Ectodermal cell (in vitro differentiated cells): Measurements from ENCODE around the gene KCNT2.
A peak's percentile ranks its signal among the peaks of the same experiment; 100 is the strongest.

ENCODE experiments used
- H3K27ac ChIP-seq: 2 replicates; pipeline ENCODE4 v1.7.0; 2013; ENCODE audit warnings: mild to moderate bottlenecking, low read depth, low read length; ENCODE audit not compliant: insufficient read depth, poor library complexity, severe bottlenecking
- H3K27me3 ChIP-seq: 2 replicates; pipeline ENCODE4 v1.7.0; 2013; ENCODE audit warnings: mild to moderate bottlenecking, low read length; ENCODE audit not compliant: insufficient read depth, control insufficient read depth, poor library complexity, severe bottlenecking
- H3K36me3 ChIP-seq: one replicate; pipeline ENCODE4 v1.7.0; 2013; ENCODE audit warnings: low read length; ENCODE audit not compliant: control insufficient read depth, insufficient read depth
- H3K4me1 ChIP-seq: one replicate; pipeline ENCODE4 v1.7.0; 2013; ENCODE audit warnings: low read length; ENCODE audit not compliant: control insufficient read depth, insufficient read depth
- H3K4me3 ChIP-seq: 2 replicates; pipeline ENCODE4 v1.7.0; 2013; ENCODE audit warnings: low read depth, low read length, control low read depth; ENCODE audit not compliant: insufficient read depth
- H3K9me3 ChIP-seq: 2 replicates; pipeline ENCODE4 v1.7.0; 2013; ENCODE audit warnings: mild to moderate bottlenecking, low read length, moderate library complexity; ENCODE audit not compliant: control insufficient read depth
- WGBS, 2 experiments: methylation state at CpG; one replicate each; pipeline ENCODE4 v1.1.7; 2013; ENCODE audit warnings: missing lambda C conversion rate in 2 of 2; 5-methylcytosine and 5-hydroxymethylcytosine counted together

KCNT2 gene

DNA sequence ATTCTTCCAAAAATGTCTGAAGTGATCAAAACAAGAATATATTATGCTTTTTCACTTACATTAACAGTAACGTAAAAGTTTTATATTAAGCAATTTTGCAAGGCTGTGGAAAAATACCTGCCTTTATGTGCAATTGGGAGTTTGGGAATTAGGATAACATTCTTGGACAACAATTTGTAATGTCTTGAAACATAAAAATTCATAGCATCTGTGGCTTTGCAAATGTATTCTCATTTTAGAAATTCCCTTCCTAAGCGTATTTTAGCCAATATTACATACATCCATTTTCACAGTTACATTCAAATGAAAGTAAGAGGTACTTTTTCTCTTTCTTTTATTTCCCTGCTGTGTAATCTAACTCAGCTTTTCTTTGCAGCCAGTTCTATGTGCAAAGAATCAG lies 30.2 kb upstream of the KCNT2 start:
- 100% methylated on average over 1 to 2 of the region's 2 CpGs for WGBS, 2 experiments
- no peaks in the 10 kb centered on the region for H3K9me3 ChIP-seq
- no peaks in the 10 kb centered on the region for H3K27me3 ChIP-seq
- H3K4me1 ChIP-seq, result no peaks in the 10 kb centered on the region
- H3K4me3 ChIP-seq, result no peak overlapping the region
- no peak overlapping the region for H3K27ac ChIP-seq
- no peaks in the 10 kb centered on the region for H3K36me3 ChIP-seq

DNA sequence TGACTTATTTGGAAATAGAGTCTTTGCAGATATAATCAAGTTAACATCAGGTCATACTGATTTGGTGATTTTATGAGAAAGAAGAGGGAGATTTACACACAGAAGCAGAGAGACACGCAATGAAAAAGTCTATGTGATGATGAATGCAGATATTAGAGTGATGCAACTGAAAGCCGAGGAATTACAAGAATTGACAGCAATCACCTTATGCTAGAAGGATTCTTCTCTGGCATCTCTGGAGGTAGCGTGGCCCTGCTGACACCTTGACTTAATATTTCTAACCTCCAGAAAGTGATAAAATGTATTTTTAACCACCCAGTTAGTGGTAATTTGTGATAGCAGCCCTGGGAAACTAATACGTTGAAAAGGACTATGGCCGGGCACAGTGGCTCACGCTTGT lies 29.4 kb upstream of the KCNT2 start:
- H3K36me3 ChIP-seq, result no peaks in the 10 kb centered on the region
- 94 to 96% methylated on average over 6 of the region's 6 CpGs for WGBS, 2 experiments
- no peaks in the 10 kb centered on the region for H3K27me3 ChIP-seq
- H3K4me1 ChIP-seq, result no peaks in the 10 kb centered on the region
- H3K9me3 ChIP-seq, result no peaks in the 10 kb centered on the region
- no peak overlapping the region for H3K4me3 ChIP-seq
- no peak overlapping the region for H3K27ac ChIP-seq

DNA sequence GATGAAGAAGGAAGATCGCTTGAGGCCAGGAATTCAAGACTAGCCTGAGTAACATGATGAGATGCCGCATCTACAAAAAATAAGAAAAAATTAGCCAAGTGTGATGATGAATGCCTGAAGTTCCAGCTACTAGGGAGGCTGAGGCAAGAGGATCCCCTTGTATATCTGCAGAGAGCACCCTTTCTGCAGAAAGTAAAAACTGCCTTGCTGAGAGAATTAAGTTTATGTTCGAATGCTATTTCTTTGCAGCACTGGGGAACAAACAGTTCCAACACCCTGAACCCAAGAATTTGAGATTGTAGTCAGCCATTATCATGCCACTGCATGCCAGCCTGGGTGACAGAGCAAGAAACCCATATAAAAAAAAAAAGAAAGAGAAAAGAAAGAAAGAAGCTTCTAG lies 20.6 kb upstream of the KCNT2 start:
- no peak overlapping the region for H3K4me3 ChIP-seq
- WGBS, 2 experiments, result 91 to 95% methylated on average over 3 of the region's 3 CpGs

DNA sequence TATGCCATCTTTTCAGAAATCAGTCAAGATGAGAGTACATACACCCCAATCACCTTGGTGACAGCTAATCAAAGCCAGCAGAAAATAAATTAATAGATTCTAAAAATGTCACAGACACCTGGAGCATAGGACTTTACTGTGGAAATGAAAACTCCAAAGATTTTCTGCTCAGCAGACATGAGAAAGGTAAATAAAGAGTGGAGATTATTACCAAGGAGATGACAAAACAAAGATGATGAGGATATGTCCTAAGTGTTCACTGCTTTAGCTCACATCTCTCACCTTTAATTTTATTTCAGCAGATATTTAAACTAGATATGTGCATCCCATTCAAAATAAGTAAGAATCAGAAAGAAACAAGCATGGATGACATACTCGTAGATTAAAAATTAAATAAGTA lies 14.8 kb upstream of the KCNT2 start:
- Histone ChIP-seq H3K27ac (no peak overlapping the region), H3K4me3 (no peak overlapping the region), H3K4me1 (no peaks in the 10 kb centered on the region), H3K9me3 (no peaks in the 10 kb centered on the region), H3K36me3 (no peaks in the 10 kb centered on the region), H3K27me3 (no peaks in the 10 kb centered on the region)
- no CpG with 5 or more reads among the region's 1 CpG for WGBS, 2 experiments

More for the DNA sequence above, 20.6 kb upstream of the KCNT2 start:
- H3K27me3 ChIP-seq, result no peaks in the 10 kb centered on the region
- H3K36me3 ChIP-seq, result no peaks in the 10 kb centered on the region
- peaks cover 2% of the 10 kb centered on the region for H3K9me3 ChIP-seq
- no peaks in the 10 kb centered on the region for H3K4me1 ChIP-seq
- no peak overlapping the region for H3K27ac ChIP-seq

DNA sequence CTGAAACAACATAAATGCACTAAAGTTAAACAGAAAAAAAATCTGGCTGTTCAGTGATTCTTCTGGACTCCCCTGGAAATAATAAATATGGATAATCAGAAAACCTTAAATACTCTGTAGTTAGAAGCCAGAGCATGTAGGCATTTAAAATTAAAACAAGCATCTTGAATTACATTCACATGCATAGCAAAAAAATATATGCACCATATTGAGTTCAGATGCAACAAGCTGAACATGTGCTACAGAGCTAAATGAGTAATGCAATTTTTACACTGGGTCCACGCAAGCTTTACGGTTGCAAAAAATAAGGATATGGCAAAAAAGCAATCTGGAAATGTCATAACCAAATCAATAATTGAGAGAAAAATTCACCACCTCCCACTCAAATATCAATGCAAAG lies 11.5 kb upstream of the KCNT2 start:
- Histone ChIP-seq H3K9me3 (no peaks in the 10 kb centered on the region), H3K36me3 (no peaks in the 10 kb centered on the region), H3K4me3 (no peak overlapping the region), H3K4me1 (no peaks in the 10 kb centered on the region), H3K27ac (no peak overlapping the region), H3K27me3 (no peaks in the 10 kb centered on the region)
- WGBS, 2 experiments, result 98 to 100% methylated on average over 2 of the region's 2 CpGs

DNA sequence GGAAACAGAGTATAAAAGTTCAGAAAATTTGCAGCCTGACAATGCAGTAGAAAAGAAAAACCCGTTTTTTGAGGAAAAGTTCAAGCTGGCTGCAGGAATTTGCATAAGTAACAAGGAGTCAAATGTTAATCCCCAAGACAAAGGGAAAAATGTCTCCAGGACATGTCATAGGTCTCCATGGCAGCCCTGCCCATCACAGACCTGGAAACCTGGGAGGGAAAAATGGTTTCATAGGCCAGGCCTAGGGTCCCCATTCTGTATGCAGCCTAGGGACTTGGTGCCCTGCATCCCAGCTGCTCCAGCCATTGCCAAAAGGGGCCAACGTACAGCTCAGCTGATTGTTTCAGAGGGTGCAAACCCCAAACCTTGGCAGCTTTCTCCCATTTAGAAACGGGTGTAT lies 3.6 kb upstream of the KCNT2 start:
- Histone ChIP-seq H3K36me3 (no peaks in the 10 kb centered on the region), H3K9me3 (no peaks in the 10 kb centered on the region), H3K4me3 (no peak overlapping the region), H3K4me1 (peaks cover 5% of the 10 kb centered on the region), H3K27ac (no peak overlapping the region), H3K27me3 (no peaks in the 10 kb centered on the region)
- 78 to 82% methylated on average over 3 of the region's 3 CpGs for WGBS, 2 experiments

DNA sequence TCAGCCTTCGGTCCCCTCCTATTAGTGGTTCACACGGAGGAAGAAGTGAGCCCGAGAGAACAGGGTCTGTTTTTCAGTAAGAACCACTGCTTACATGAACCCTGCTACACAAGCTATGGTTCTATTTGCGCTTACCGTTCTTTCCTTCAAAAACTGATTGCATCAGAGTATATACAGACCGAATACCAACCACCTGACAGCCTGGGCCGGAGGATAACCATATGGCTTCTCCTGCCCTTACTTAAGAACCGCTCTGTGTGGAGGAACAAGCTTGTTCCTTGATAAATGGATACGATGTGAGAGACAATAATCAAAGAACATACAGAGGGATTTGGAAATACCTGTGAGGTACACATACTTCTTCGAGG lies 1.1 kb upstream of the KCNT2 start:
- Histone ChIP-seq H3K36me3 (no peaks in the 10 kb centered on the region), H3K27me3 (no peaks in the 10 kb centered on the region), H3K4me1 (peaks cover 5% of the 10 kb centered on the region), H3K9me3 (no peaks in the 10 kb centered on the region), H3K4me3 (peak overlapping the region; percentile 80), H3K27ac (peak overlapping the region; percentile 95)
- WGBS, 2 experiments, result 36 to 38% methylated on average over 10 of the region's 10 CpGs

DNA sequence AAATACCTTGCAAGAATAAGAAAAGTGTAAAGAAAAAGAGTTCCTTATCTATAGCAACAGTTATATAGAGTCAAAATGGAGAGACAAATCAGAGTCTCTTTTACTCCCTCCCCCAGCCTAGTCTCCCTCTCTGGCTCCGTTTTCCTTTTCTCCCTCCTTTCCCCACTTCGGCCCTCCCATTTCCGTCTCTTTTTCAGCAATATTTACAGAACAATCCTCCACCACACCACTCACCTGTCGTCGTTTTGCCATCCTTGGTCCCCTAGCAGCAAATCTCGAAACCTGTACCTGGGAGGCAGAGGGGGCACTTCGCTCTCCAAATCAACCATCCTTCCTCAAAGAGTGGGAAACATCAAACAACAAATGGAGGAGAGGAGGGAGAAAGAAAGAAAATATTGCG lies 259 bp downstream of the KCNT2 start:
- Histone ChIP-seq H3K4me3 (peak overlapping the region; percentile 80), H3K27me3 (no peaks in the 10 kb centered on the region), H3K4me1 (peaks cover 5% of the 10 kb centered on the region), H3K36me3 (no peaks in the 10 kb centered on the region), H3K27ac (peak overlapping the region; percentile 95), H3K9me3 (no peaks in the 10 kb centered on the region)
- 0% methylated on average over 8 of the region's 8 CpGs for WGBS, 2 experiments

DNA sequence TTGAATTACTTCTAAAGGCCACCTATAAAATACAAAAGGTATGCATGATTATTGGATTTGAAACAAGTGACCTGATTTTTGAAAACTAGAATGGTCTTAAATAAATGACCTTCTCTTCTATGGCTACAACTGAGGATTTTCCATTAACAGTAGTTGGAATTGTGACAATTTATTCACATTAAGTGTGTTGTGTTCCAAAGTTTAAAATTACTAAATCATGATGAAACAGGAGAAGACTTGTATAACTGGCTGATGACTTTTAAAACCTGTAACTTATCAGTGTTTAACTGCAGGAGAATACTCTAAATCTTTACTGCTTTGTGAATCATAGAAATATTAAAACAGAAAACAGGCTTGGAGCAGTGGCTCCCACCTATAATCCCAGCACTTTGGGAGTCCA lies 4.6 kb downstream of the KCNT2 start:
- Histone ChIP-seq H3K27me3 (no peaks in the 10 kb centered on the region), H3K9me3 (no peaks in the 10 kb centered on the region), H3K4me3 (no peak overlapping the region), H3K36me3 (no peaks in the 10 kb centered on the region), H3K27ac (no peak overlapping the region), H3K4me1 (no peaks in the 10 kb centered on the region)

DNA sequence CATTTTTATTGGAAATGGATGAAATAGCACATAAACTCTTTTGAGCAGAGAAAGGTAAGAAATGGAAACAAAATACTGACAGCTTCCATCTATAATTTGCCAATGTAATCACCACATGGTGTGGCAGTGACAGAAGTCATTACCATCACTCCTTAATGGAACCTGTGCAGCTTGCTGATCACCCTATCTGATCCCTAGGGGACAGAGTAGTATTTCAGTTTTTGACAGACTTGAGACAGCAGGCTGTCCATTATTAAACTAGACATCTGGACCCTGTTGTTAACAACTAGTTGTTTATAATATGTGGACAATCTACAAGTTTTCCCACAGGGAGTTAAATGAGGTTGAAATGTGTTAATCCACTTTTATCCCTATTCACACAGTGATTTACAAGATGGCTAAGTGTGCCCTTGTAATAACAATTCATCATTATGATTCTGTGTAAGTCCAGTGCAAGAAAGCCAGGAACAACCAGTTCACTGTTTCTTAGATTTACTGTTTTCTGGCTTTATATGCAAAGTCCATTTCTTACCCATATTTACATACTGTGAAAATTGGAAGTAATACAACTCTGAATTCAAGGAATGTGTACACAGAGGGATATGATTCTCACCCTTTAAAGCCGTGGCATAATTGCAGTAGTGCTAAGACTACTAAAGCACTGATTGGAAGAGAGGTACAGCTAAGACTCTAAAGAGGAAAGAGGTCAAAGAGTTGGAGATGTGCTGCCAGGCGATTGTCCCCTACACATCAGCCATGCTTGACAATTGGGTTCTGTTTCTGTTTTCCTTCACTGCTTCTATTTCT lies 9.1 kb downstream of the KCNT2 start:
- H3K4me3 ChIP-seq, result no peak overlapping the region
- H3K36me3 ChIP-seq, result no peaks in the 10 kb centered on the region
- no peaks in the 10 kb centered on the region for H3K27me3 ChIP-seq
- H3K4me1 ChIP-seq, result no peaks in the 10 kb centered on the region
- 88 to 94% methylated on average over 2 of the region's 2 CpGs for WGBS, 2 experiments
- H3K27ac ChIP-seq, result no peak overlapping the region
- H3K9me3 ChIP-seq, result no peaks in the 10 kb centered on the region

DNA sequence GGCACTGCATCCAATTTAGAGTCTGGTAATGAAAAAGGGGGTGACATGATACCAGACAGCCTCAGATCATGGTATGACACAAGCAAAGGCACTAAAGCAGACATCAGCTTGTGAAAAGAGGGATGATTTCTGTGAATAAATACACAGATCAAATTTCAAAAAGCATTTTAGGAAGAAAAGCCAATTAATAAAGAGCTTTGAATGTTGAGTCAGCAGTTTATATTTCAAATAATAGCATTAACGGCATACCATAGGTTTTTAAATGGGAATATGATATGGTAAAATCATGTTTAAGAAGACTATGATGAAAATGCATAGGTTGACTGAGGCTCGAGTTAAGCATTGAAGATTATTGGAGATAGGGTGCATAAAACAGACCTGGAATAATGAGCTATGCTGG lies 13.5 kb downstream of the KCNT2 start:
- Histone ChIP-seq H3K4me3 (no peak overlapping the region), H3K27me3 (no peaks in the 10 kb centered on the region), H3K27ac (no peak overlapping the region), H3K36me3 (no peaks in the 10 kb centered on the region), H3K4me1 (no peaks in the 10 kb centered on the region), H3K9me3 (no peaks in the 10 kb centered on the region)
- WGBS, 2 experiments, result 91 to 95% methylated on average over 2 of the region's 2 CpGs
